Measurements from ENCODE around the gene PIPOX. TPM values are rescaled to one million over a fixed set of nuclear protein-coding genes. Genes with fewer than 3 reads are reported as not detected.

PIPOX gene
- total and polyA plus RNA-seq, 9 of the 15 experiments (the other 6 are each of a cell fraction or from before 2014, with no cell fraction given) = 0.15 to 2.2 (median 0.58) TPM; not detected in 2

DNA sequence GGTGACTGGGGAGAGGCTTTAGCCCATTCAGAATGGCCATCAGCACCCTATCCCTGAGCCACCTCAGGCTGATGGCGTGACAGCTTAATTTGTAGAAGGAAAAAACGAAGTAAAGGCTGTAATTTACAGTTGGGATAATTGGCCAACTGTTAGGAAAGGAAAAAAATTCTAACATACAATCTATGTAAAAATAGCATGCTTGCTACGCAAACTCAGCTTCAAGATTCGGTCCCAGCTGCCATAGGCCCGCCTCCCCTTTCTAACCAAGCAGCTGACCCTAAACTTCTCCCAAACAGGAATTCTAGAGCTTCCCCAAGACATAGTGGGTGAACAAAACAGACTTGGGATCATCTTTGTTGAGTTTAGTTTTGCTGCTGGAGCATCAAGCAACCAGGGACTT is 42.0 kb upstream of the PIPOX start:
- WGBS (ENCODE audit: insufficient coverage, low coverage, missing lambda C conversion rate) = 3% methylated on average over 5 of the region's 5 CpGs
- H3K4me2 ChIP-seq (ENCODE audit: insufficient read depth, low read length) = no peak overlapping the region
- H2AFZ ChIP-seq (ENCODE audit: low read depth, low read length) = no peak overlapping the region
- CTCF ChIA-PET (ENCODE audit: low intra/inter-chr PET ratio) = no interaction called here
- H3K9me3 ChIP-seq (replicated peaks; ENCODE audit: control insufficient read depth, insufficient read depth, low read depth, low read length) = no peaks in the 10 kb centered on the region
- TF ChIP-seq ZNF75A (CRISPR knock-in tag; IDR thresholded peaks at IDR 0.05) = no peak
- TF ChIP-seq, protein P1, sequence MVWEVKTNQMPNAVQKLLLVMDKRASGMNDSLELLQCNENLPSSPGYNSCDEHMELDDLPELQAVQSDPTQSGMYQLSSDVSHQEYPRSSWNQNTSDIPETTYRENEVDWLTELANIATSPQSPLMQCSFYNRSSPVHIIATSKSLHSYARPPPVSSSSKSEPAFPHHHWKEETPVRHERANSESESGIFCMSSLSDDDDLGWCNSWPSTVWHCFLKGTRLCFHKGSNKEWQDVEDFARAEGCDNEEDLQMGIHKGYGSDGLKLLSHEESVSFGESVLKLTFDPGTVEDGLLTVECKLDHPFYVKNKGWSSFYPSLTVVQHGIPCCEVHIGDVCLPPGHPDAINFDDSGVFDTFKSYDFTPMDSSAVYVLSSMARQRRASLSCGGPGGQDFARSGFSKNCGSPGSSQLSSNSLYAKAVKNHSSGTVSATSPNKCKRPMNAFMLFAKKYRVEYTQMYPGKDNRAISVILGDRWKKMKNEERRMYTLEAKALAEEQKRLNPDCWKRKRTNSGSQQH (CRISPR knock-in tag; IDR thresholded peaks at IDR 0.05) = no peak
- TF ChIP-seq, protein P2, sequence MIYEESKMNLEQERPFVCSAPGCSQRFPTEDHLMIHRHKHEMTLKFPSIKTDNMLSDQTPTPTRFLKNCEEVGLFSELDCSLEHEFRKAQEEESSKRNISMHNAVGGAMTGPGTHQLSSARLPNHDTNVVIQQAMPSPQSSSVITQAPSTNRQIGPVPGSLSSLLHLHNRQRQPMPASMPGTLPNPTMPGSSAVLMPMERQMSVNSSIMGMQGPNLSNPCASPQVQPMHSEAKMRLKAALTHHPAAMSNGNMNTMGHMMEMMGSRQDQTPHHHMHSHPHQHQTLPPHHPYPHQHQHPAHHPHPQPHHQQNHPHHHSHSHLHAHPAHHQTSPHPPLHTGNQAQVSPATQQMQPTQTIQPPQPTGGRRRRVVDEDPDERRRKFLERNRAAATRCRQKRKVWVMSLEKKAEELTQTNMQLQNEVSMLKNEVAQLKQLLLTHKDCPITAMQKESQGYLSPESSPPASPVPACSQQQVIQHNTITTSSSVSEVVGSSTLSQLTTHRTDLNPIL (CRISPR knock-in tag; IDR thresholded peaks at IDR 0.05) = no peak
- TF ChIP-seq CREM (IDR thresholded peaks at IDR 0.05; ENCODE audit: low read depth) = no peak
- no peak for TF ChIP-seq ATF1 (CRISPR knock-in tag; IDR thresholded peaks at IDR 0.05)
- no peak for TF ChIP-seq ATF1 (tag; IDR thresholded peaks at IDR 0.05)
- no peak for TF ChIP-seq KHSRP (IDR thresholded peaks at IDR 0.05)
- H3K9me1 ChIP-seq (ENCODE audit: control insufficient read depth, insufficient read depth, low read length) = peaks cover 2% of the 10 kb centered on the region
- H3K27ac ChIP-seq (ENCODE audit: extremely low read depth, low read depth, low read length) = no peak overlapping the region
- in situ Hi-C loops (cut with MboI) (no loop called here), intact Hi-C loops (cut with micrococcal nuclease) (no loop called here)
- peaks cover 0 to 15% of the 10 kb centered on the region in 2 experiments; a peak in 2 of 5 replicates for H3K4me1 ChIP-seq (replicated peaks in 1 of 2; ENCODE audit: control insufficient read depth in 2 of 2, insufficient read depth in 2 of 2, low read length in 2 of 2)
- H3K27me3 ChIP-seq (ENCODE audit: control insufficient read depth in 2 of 2, insufficient read depth in 2 of 2, low read length in 2 of 2) = peaks cover 16 to 42% of the 10 kb centered on the region in 2 experiments; a peak in 4 of 5 replicates
- H4K20me1 ChIP-seq (replicated peaks; ENCODE audit: control insufficient read depth, insufficient read depth, low read length) = peaks cover 11% of the 10 kb centered on the region; the same call in 1 of the 2 replicates
- no peaks in the 10 kb centered on the region for H3K79me2 ChIP-seq (ENCODE audit: control insufficient read depth, insufficient read depth, low read length)
- no TSS peak for BruUV-seq (replicated peaks)
- no peak for FAIRE-seq
- no peak overlapping the region for H3K9ac ChIP-seq (ENCODE audit: insufficient read depth in 1 of 2, low read depth in 2 of 2, low read length in 2 of 2)
- no peak for ATAC-seq
- H3K4me3 ChIP-seq = no peak overlapping the region
- H3K36me3 ChIP-seq (ENCODE audit: control insufficient read depth, insufficient read depth, low read length) = no peaks in the 10 kb centered on the region
- POLR2A ChIA-PET = interaction anchor here (0.7 to 1.3 kb wide), 4 partner anchors 9 to 77 kb away, joined by 3 to 5 read pairs (median 4); no protein-coding TSS in a partner anchor
- no peak for DNase-seq (ENCODE audit: extremely low read depth in 1 of 4, low spot score in 3 of 4)

Measured in K562 (cell line).